HepG2 (cell line): ENCODE measurements around the gene AGAP1. TPM values are rescaled to one million over a fixed set of nuclear protein-coding genes. Genes with fewer than 3 reads are reported as not detected.

Experiments used
- CREM ChIP-seq, 2 experiments: sonication (generic) in 1 of 2; formaldehyde crosslinking in 1 of 2; IDR thresholded peaks; 2 replicates each; pipeline versions ENCODE4 v1.4.0 to v1.6.1; 2016 to 2020; ENCODE audit warnings: antibody characterized with exemption in 1 of 2, mild to moderate bottlenecking in 1 of 2, missing genetic modification reagents in 1 of 2
- ELK4 ChIP-seq: sonication (generic); formaldehyde crosslinking; IDR thresholded peaks from 2 replicates; pipeline ENCODE4 v1.9.0; 2021; ENCODE audit warnings: missing genetic modification reagents, borderline replicate concordance
- ETV6 ChIP-seq: sonication (generic); formaldehyde crosslinking; conservative IDR thresholded peaks from 2 replicates; pipeline ENCODE4 v1.4.0; 2020; ENCODE audit warnings: missing genetic modification reagents
- KDM5B ChIP-seq: sonication (generic); formaldehyde crosslinking; IDR thresholded peaks from 2 replicates; pipeline ENCODE4 v1.4.0; 2020; ENCODE audit warnings: missing genetic modification reagents, mild to moderate bottlenecking, borderline replicate concordance
- KIAA2018 ChIP-seq: sonication (generic); formaldehyde crosslinking; IDR thresholded peaks from 2 replicates; pipeline ENCODE4 v1.5.0; 2020; ENCODE audit warnings: mild to moderate bottlenecking, missing genetic modification reagents, borderline replicate concordance
- MAF1 ChIP-seq: sonication (generic); formaldehyde crosslinking; IDR thresholded peaks from 2 replicates; pipeline ENCODE4 v1.5.0; 2020; ENCODE audit warnings: missing genetic modification reagents, borderline replicate concordance
- MIER3 ChIP-seq: IDR thresholded peaks from 2 replicates; pipeline ENCODE4 v1.6.1; 2016; ENCODE audit warnings: missing compliant biosample characterization, borderline replicate concordance
- NFIC ChIP-seq: IDR thresholded peaks from 2 replicates; pipeline ENCODE4 v1.6.1; 2012; ENCODE audit warnings: mild to moderate bottlenecking, low read length, inconsistent platforms
- YEATS4 ChIP-seq: sonication (generic); formaldehyde crosslinking; IDR thresholded peaks from 2 replicates; pipeline ENCODE4 v1.4.0; 2020; ENCODE audit warnings: missing genetic modification reagents, borderline replicate concordance
- ZBTB2 ChIP-seq: sonication (generic); formaldehyde crosslinking; IDR thresholded peaks from 2 replicates; pipeline ENCODE4 v1.8.0; 2022; ENCODE audit warnings: low read depth, missing genetic modification reagents
- ZNF17 ChIP-seq: sonication (generic); formaldehyde crosslinking; IDR thresholded peaks from 2 replicates; pipeline ENCODE4 v1.5.0; 2020; ENCODE audit warnings: mild to moderate bottlenecking, missing genetic modification reagents
- ZNF33A ChIP-seq: sonication (generic); formaldehyde crosslinking; IDR thresholded peaks from 2 replicates; pipeline ENCODE4 v1.5.1; 2020; ENCODE audit warnings: missing genetic modification reagents, mild to moderate bottlenecking, moderate library complexity, borderline replicate concordance
- ZNF564 ChIP-seq: sonication (generic); formaldehyde crosslinking; IDR thresholded peaks from 2 replicates; pipeline ENCODE4 v1.8.1; 2023; ENCODE audit warnings: mild to moderate bottlenecking, missing genetic modification reagents
- polyA plus RNA-seq, 8 experiments: library from polyadenylated mRNA; depleted of rRNA in 3 of 8; stranded (reverse) in 7 of 8; unstranded in 1 of 8; fragments of >200 nt; fragmentation: Illumina TruSeq in 4 of 8; extraction: Trizol in 4 of 8; gene quantifications; 2 replicates each; pipeline versions ENCODE4 v1.2.1 to v1.2.3, GENCODE V29; 2011 to 2016; ENCODE audit warnings: low read depth in 4 of 8, missing spikeins in 1 of 8, mixed read lengths in 1 of 8; ENCODE audit not compliant: insufficient read depth in 1 of 8
- total RNA-seq, 5 experiments: library from RNA; depleted of rRNA; stranded (reverse); fragments of >200 nt; fragmentation: Illumina TruSeq; extraction: Trizol; gene quantifications; 2 replicates each; pipeline ENCODE4 v1.2.3, GENCODE V29; 2016; ENCODE audit warnings: low read depth in 1 of 5
- TF ChIP-seq, protein P1 (sequence below): sonication (generic); formaldehyde crosslinking; IDR thresholded peaks from 2 replicates; pipeline ENCODE4 v1.5.1; 2020; ENCODE audit warnings: mild to moderate bottlenecking, missing genetic modification reagents
- TF ChIP-seq, protein P2 (sequence below): sonication (generic); formaldehyde crosslinking; IDR thresholded peaks from 2 replicates; pipeline ENCODE4 v1.8.0; 2022; ENCODE audit warnings: mild to moderate bottlenecking, missing genetic modification reagents, moderate library complexity

AGAP1 gene
- total and polyA plus RNA-seq, 2 of the 13 experiments (the other 11 are each of a cell fraction or from before 2014, with no cell fraction given) = 21.2 to 32.7 TPM

GRCh38 chr2:235542733-235543127 is 48.9 kb downstream of the AGAP1 start (continued):
- TF ChIP-seq, protein P1, sequence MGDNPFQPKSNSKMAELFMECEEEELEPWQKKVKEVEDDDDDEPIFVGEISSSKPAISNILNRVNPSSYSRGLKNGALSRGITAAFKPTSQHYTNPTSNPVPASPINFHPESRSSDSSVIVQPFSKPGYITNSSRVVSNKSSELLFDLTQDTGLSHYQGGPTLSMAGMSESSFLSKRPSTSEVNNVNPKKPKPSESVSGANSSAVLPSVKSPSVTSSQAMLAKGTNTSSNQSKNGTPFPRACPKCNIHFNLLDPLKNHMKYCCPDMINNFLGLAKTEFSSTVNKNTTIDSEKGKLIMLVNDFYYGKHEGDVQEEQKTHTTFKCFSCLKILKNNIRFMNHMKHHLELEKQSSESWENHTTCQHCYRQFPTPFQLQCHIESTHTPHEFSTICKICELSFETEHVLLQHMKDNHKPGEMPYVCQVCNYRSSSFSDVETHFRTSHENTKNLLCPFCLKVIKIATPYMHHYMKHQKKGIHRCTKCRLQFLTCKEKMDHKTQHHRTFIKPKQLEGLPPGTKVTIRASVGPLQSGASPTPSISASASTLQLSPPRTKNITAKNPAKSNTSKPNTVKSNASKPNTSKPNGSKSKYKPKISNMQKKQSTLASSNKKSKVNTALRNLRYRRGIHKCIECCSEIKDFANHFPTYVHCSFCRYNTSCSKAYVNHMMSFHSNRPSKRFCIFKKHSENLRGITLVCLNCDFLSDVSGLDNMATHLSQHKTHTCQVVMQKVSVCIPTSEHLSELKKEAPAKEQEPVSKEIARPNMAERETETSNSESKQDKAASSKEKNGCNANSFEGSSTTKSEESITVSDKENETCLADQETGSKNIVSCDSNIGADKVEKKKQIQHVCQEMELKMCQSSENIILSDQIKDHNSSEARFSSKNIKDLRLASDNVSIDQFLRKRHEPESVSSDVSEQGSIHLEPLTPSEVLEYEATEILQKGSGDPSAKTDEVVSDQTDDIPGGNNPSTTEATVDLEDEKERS = no peak
- TF ChIP-seq ZNF564 (no peak), CREM (IDR thresholded peaks at IDR 0.05) (no peak), CREM (CRISPR knock-in tag; IDR thresholded peaks at IDR 0.05) (no peak), YEATS4 (CRISPR knock-in tag) (no peak), ZNF17 (no peak), MIER3 (CRISPR knock-in tag) (no peak), ZBTB2 (no peak), NFIC (no peak), ZNF33A (no peak), ETV6 (CRISPR knock-in tag) (0 out of 2 replicates have a peak, but pooled peaks have one; percentile 47), MAF1 (CRISPR knock-in tag) (no peak), ELK4 (CRISPR knock-in tag) (no peak), KDM5B (no peak), KIAA2018 (no peak)
- TF ChIP-seq, protein P2, sequence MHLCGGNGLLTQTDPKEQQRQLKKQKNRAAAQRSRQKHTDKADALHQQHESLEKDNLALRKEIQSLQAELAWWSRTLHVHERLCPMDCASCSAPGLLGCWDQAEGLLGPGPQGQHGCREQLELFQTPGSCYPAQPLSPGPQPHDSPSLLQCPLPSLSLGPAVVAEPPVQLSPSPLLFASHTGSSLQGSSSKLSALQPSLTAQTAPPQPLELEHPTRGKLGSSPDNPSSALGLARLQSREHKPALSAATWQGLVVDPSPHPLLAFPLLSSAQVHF (CRISPR knock-in tag) = no peak
